Nephron (organoid): ENCODE measurements around the gene PRDM16.

Experiments
- H3K27ac Mint-ChIP-seq, 3 experiments: 2 replicates each; pipeline ENCODE4 v1.8.0; 2020; ENCODE audit warnings: mixed read lengths in 3 of 3, mild to moderate bottlenecking in 2 of 3, moderate library complexity in 1 of 3
- H3K27me3 Mint-ChIP-seq: 2 replicates; pipeline ENCODE4 v1.8.0; 2021; ENCODE audit warnings: low read depth, mild to moderate bottlenecking, moderate library complexity, mixed read lengths
- H3K36me3 Mint-ChIP-seq: 2 replicates; pipeline ENCODE4 v1.8.0; 2020; ENCODE audit warnings: low read depth, mixed read lengths
- H3K4me1 Mint-ChIP-seq: 2 replicates; pipeline ENCODE4 v1.8.0; 2020; ENCODE audit warnings: mixed read lengths
- H3K4me3 Mint-ChIP-seq, 3 experiments: 2 replicates each; pipeline ENCODE4 v1.8.0; 2020; ENCODE audit warnings: mild to moderate bottlenecking in 3 of 3, mixed read lengths in 3 of 3, moderate library complexity in 2 of 3
- H3K9me3 Mint-ChIP-seq: 2 replicates; pipeline ENCODE4 v1.8.0; 2020; ENCODE audit warnings: mixed read lengths
- CTCF ChIP-seq, 3 experiments: fragments of 200-600 bp; sonication (generic); IDR thresholded peaks; one replicate each; pipeline ENCODE4 v1.5.0; 2021; ENCODE audit warnings: antibody characterized with exemption in 3 of 3; ENCODE audit not compliant: unreplicated experiment in 3 of 3

The PRDM16 gene

GRCh38 chr1:3405491-3405890, 336.5 kb downstream of the PRDM16 start:
- Mint-ChIP-seq H3K27me3 (peaks cover 41% of the 10 kb centered on the region), H3K9me3 (peaks cover 3% of the 10 kb centered on the region), H3K4me3 (no peak overlapping the region), H3K27ac (no peak overlapping the region), H3K36me3 (no peaks in the 10 kb centered on the region), H3K4me1 (peaks cover 24% of the 10 kb centered on the region)
- TF ChIP-seq CTCF (IDR thresholded peaks at IDR 0.05; ENCODE audit: unreplicated experiment in 3 of 3), result no peak

- no peak for TF ChIP-seq CTCF (IDR thresholded peaks at IDR 0.05; ENCODE audit: unreplicated experiment in 3 of 3)
- Mint-ChIP-seq H3K36me3 (no peaks in the 10 kb centered on the region), H3K27ac (no peak overlapping the region), H3K4me1 (peaks cover 23% of the 10 kb centered on the region), H3K27me3 (peaks cover 37% of the 10 kb centered on the region), H3K9me3 (peaks cover 3% of the 10 kb centered on the region), H3K4me3 (peak overlapping the region in 1 of 3 experiments; percentile 16)
Observed at GRCh38 chr1:3405974-3406867, 337.2 kb downstream of the PRDM16 start.

- Mint-ChIP-seq H3K4me3 (no peak overlapping the region), H3K4me1 (peaks cover 15% of the 10 kb centered on the region), H3K9me3 (peaks cover 3% of the 10 kb centered on the region), H3K27me3 (peaks cover 31% of the 10 kb centered on the region), H3K27ac (no peak overlapping the region), H3K36me3 (no peaks in the 10 kb centered on the region)
- no peak for TF ChIP-seq CTCF (IDR thresholded peaks at IDR 0.05; ENCODE audit: unreplicated experiment in 3 of 3)
Observed at GRCh38 chr1:3407021-3407420, 338.0 kb downstream of the PRDM16 start.

GRCh38 chr1:3408751-3409266, 339.8 kb downstream of the PRDM16 start:
- no peak overlapping the region for H3K27ac Mint-ChIP-seq
- H3K36me3 Mint-ChIP-seq, result no peaks in the 10 kb centered on the region
- TF ChIP-seq CTCF (IDR thresholded peaks at IDR 0.05; ENCODE audit: unreplicated experiment in 3 of 3), result no peak
- H3K27me3 Mint-ChIP-seq, result peaks cover 22% of the 10 kb centered on the region
- peaks cover 7% of the 10 kb centered on the region for H3K4me1 Mint-ChIP-seq
- no peak overlapping the region for H3K4me3 Mint-ChIP-seq
- H3K9me3 Mint-ChIP-seq, result peaks cover 3% of the 10 kb centered on the region

- no peak overlapping the region for H3K27ac Mint-ChIP-seq
- TF ChIP-seq CTCF (IDR thresholded peaks at IDR 0.05; ENCODE audit: unreplicated experiment in 3 of 3), result no peak
- peaks cover 5% of the 10 kb centered on the region for H3K4me1 Mint-ChIP-seq
- no peaks in the 10 kb centered on the region for H3K36me3 Mint-ChIP-seq
- no peak overlapping the region for H3K4me3 Mint-ChIP-seq
- H3K9me3 Mint-ChIP-seq, result peaks cover 3% of the 10 kb centered on the region
- peaks cover 19% of the 10 kb centered on the region for H3K27me3 Mint-ChIP-seq
Observed at GRCh38 chr1:3409366-3410141, 340.6 kb downstream of the PRDM16 start.
